B cell (primary cell): ENCODE results near the gene KLHL25. TPM values are rescaled to one million over a fixed set of nuclear protein-coding genes. Genes with fewer than 3 reads are reported as not detected.

Experiments used
- ATAC-seq: fragments of 200-7000 bp; cut with Tn5 transposase; one replicate; pipeline ENCODE4 v1.10.0; 2021; ENCODE audit warnings: low read depth, mild to moderate bottlenecking, moderate number of reproducible peaks, moderate library complexity
- CTCF ChIA-PET: fragments of 350-600 bp; sonication (Branson Sonifier 250); formaldehyde crosslinking; loops from one replicate; lab custom pipeline; 2021; ENCODE audit warnings: antibody characterized with exemption, inconsistent platforms; lab: Charles Lee
- POLR2A ChIA-PET: fragments of 350-600 bp; sonication (Branson Sonifier 250); formaldehyde crosslinking; loops from one replicate; lab custom pipeline; 2021; ENCODE audit warnings: antibody characterized with exemption; lab: Charles Lee
- DNase-seq: peaks from one replicate; pipeline ENCODE4 v3.0.0; 2013
- H2AFZ ChIP-seq: 2 replicates; pipeline ENCODE4 v1.6.1; 2012; ENCODE audit warnings: mild to moderate bottlenecking, low read depth, low read length; ENCODE audit not compliant: insufficient read depth, poor library complexity, severe bottlenecking
- H3K27ac ChIP-seq, 2 donors: 1 replicate in 1 of 2; 2 replicates in 1 of 2; pipeline ENCODE4 v1.5.1; 2012 to 2013; ENCODE audit warnings: low read length in 2 of 2, mild to moderate bottlenecking in 2 of 2, moderate library complexity in 1 of 2
- H3K27me3 ChIP-seq, 4 experiments: fragments of 200-600 bp in 1 of 4; sonication (generic) in 1 of 4; replicated peaks in 1 of 4; 1 replicate in 2 of 4; 2 replicates in 2 of 4; pipeline versions ENCODE4 v1.6.1 to v1.7.0; 2013 to 2016; ENCODE audit warnings: low read length in 3 of 4, mild to moderate bottlenecking in 2 of 4, mixed read lengths in 1 of 4, moderate library complexity in 1 of 4; ENCODE audit not compliant: insufficient read depth in 4 of 4, control insufficient read depth in 3 of 4; ENCODE audit errors: control extremely low read depth in 1 of 4
- H3K36me3 ChIP-seq, 2 experiments: replicated peaks in 1 of 2; 1 replicate in 1 of 2; 2 replicates in 1 of 2; pipeline versions ENCODE4 v1.6.1 to v1.7.1; 2013; ENCODE audit warnings: low read length in 1 of 2; ENCODE audit not compliant: insufficient read depth in 2 of 2, control insufficient read depth in 1 of 2; ENCODE audit errors: control extremely low read depth in 1 of 2, extremely low read depth in 1 of 2
- H3K4me1 ChIP-seq, 2 donors: fragments of 200-600 bp in 1 of 2; sonication (generic) in 1 of 2; 1 replicate in 1 of 2; 2 replicates in 1 of 2; pipeline versions ENCODE4 v1.5.1 to v1.6.1; 2013 to 2017; ENCODE audit warnings: low read length in 2 of 2; ENCODE audit not compliant: control insufficient read depth in 2 of 2, insufficient read depth in 2 of 2
- H3K4me2 ChIP-seq: replicated peaks from 2 replicates; pipeline ENCODE3; 2012; ENCODE audit warnings: mild to moderate bottlenecking, low read depth, low read length; ENCODE audit not compliant: poor library complexity, severe bottlenecking
- H3K4me3 ChIP-seq, 5 experiments: fragments of 200-600 bp in 1 of 5; sonication (generic) in 1 of 5; 1 replicate in 3 of 5; 2 replicates in 2 of 5; pipeline versions ENCODE4 v1.5.1 to v1.7.0; 2011 to 2016; ENCODE audit warnings: low read length in 4 of 5, mild to moderate bottlenecking in 4 of 5, low read depth in 2 of 5, control low read depth in 1 of 5, moderate library complexity in 1 of 5; ENCODE audit not compliant: insufficient read depth in 1 of 5; ENCODE audit errors: control extremely low read depth in 1 of 5, extremely low read depth in 1 of 5
- H3K79me2 ChIP-seq: fragments of 200-600 bp; sonication (generic); one replicate; pipeline ENCODE4 v1.6.0; 2016; ENCODE audit warnings: low read length; ENCODE audit not compliant: control insufficient read depth, insufficient read depth
- H3K9ac ChIP-seq: fragments of 200-600 bp; sonication (generic); 2 replicates; pipeline ENCODE4 v1.6.1; 2017; ENCODE audit warnings: mild to moderate bottlenecking, low read length, moderate library complexity
- H3K9me3 ChIP-seq, 3 donors: one replicate each; pipeline versions ENCODE4 v1.6.1 to v1.7.1; 2013; ENCODE audit warnings: low read length in 2 of 3; ENCODE audit not compliant: control insufficient read depth in 2 of 3, insufficient read depth in 1 of 3; ENCODE audit errors: control extremely low read depth in 1 of 3
- H4K20me1 ChIP-seq: 2 replicates; pipeline ENCODE4 v1.6.0; 2012; ENCODE audit warnings: mild to moderate bottlenecking, low read length; ENCODE audit not compliant: insufficient read depth, control insufficient read depth, poor library complexity, severe bottlenecking
- H3K27ac Mint-ChIP-seq: one replicate; pipeline ENCODE4 v1.8.0; 2021; ENCODE audit warnings: mixed read lengths
- H3K27me3 Mint-ChIP-seq: one replicate; pipeline ENCODE4 v1.8.0; 2021; ENCODE audit warnings: mixed read lengths
- H3K4me1 Mint-ChIP-seq: one replicate; pipeline ENCODE4 v1.8.0; 2021; ENCODE audit warnings: mixed read lengths
- H3K4me3 Mint-ChIP-seq: one replicate; pipeline ENCODE4 v1.8.0; 2021; ENCODE audit warnings: mixed read lengths
- H3K9me3 Mint-ChIP-seq: one replicate; pipeline ENCODE4 v1.8.0; 2022; ENCODE audit warnings: mixed read lengths; ENCODE audit not compliant: insufficient read depth
- EZH2 ChIP-seq: IDR thresholded peaks from 2 replicates; pipeline ENCODE4 v1.6.1; 2012; ENCODE audit warnings: borderline replicate concordance, low read depth, mild to moderate bottlenecking, moderate library complexity, low read length; ENCODE audit not compliant: insufficient read depth, poor library complexity, severe bottlenecking
- WGBS: methylation state at CpG from one replicate; pipeline ENCODE4 v1.1.5; 2013; ENCODE audit warnings: missing lambda C conversion rate; ENCODE audit not compliant: insufficient coverage; 5-methylcytosine and 5-hydroxymethylcytosine counted together
- intact Hi-C: fragments of 100-400 bp; cut with micrococcal nuclease; formaldehyde crosslinking; loops from one replicate; pipeline ENCODE4 v1.10.0; 2022
- polyA plus RNA-seq: library from polyadenylated mRNA; depleted of rRNA; stranded (reverse); fragments of >200 nt; gene quantifications from 2 replicates; pipeline ENCODE4 v1.2.3, GENCODE V29; 2012
- total RNA-seq, 2 donors: library from RNA; stranded (reverse); fragments of 120-200 nt in 1 of 2; gene quantifications; 1 replicate in 1 of 2; 2 replicates in 1 of 2; pipeline versions ENCODE4 v1.2.3 to v1.2.4, GENCODE V29; 2013 to 2022
- TF ChIP-seq, protein P1 (sequence below): fragments of 200-600 bp; IDR thresholded peaks from one replicate; pipeline ENCODE4 v1.8.0; 2022; ENCODE audit warnings: antibody characterized with exemption, mild to moderate bottlenecking

Gene KLHL25
- total and polyA plus RNA-seq, 2 donors (not counting 1 experiment from before 2014, with no cell fraction given) = 1.1 to 3.3 TPM

DNA sequence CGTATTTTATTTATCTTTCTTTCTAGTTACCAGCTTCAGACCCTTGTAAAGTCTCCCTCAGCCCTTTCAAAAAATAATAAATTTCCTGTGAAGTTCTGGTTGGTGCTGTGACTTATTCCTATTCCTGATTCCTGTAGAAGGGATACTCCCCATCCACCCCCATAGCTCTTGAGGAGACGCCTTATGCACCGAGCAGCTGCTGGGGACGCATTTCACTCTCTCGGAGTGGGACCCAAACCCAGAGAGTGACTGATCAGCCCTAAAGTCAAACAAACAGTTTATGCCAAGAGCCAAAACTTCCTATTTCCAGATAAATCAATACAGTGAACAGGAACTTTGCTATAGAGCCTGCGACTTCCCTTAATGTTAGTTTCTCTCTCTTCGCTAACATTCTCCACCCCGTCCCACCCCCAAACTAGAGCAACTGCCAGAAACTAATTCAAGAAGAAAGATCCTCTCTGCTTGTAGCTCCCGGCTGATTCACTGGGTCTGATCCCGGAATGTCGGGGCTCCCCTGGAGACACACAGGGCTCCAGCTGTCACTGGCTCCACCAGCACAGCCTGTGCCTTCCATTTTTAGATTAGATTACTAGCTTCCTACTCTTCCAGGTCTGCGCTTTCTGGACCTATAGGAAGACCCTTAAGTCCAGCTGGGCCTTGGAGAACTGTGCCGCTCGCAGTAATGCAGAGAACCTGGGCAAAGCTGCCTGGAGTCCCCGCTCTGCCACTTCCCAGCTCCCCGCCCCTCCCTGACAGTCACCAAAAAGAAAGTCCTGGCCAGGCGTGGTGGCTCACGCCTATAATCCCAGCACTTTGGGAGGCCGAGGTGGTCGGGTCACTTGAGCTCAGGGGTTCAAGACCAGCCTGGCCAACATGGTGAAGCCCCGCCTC, 45.2 kb downstream of the KLHL25 start:
- Histone ChIP-seq H2AFZ (no peak overlapping the region), H3K9ac (no peak overlapping the region), H3K27ac (no peak overlapping the region), H3K4me2 (no peak overlapping the region), H3K4me1 (no peaks in the 10 kb centered on the region), H3K36me3 (peaks cover 0 to 47% of the 10 kb centered on the region in 2 experiments), H3K9me3 (no peaks in the 10 kb centered on the region), H3K4me3 (no peak overlapping the region), H4K20me1 (peaks cover 31% of the 10 kb centered on the region), H3K79me2 (no peaks in the 10 kb centered on the region), H3K27me3 (no peaks in the 10 kb centered on the region)
- TF ChIP-seq EZH2 = no peak
- TF ChIP-seq, protein P1, sequence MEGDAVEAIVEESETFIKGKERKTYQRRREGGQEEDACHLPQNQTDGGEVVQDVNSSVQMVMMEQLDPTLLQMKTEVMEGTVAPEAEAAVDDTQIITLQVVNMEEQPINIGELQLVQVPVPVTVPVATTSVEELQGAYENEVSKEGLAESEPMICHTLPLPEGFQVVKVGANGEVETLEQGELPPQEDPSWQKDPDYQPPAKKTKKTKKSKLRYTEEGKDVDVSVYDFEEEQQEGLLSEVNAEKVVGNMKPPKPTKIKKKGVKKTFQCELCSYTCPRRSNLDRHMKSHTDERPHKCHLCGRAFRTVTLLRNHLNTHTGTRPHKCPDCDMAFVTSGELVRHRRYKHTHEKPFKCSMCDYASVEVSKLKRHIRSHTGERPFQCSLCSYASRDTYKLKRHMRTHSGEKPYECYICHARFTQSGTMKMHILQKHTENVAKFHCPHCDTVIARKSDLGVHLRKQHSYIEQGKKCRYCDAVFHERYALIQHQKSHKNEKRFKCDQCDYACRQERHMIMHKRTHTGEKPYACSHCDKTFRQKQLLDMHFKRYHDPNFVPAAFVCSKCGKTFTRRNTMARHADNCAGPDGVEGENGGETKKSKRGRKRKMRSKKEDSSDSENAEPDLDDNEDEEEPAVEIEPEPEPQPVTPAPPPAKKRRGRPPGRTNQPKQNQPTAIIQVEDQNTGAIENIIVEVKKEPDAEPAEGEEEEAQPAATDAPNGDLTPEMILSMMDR = no peak
- CTCF ChIA-PET = interaction anchor here (1.5 kb wide), 1 partner anchor 11 kb away, joined by 4 read pairs; no protein-coding TSS in a partner anchor
- no peak for DNase-seq
- no peak for ATAC-seq
- POLR2A ChIA-PET = no interaction called here
- Mint-ChIP-seq H3K9me3 (no peaks in the 10 kb centered on the region), H3K27me3 (no peaks in the 10 kb centered on the region), H3K27ac (no peak overlapping the region), H3K4me3 (no peak overlapping the region), H3K4me1 (peaks cover 2% of the 10 kb centered on the region)
- 96% methylated on average over 18 of the region's 21 CpGs for WGBS
- intact Hi-C loops = no loop called here

DNA sequence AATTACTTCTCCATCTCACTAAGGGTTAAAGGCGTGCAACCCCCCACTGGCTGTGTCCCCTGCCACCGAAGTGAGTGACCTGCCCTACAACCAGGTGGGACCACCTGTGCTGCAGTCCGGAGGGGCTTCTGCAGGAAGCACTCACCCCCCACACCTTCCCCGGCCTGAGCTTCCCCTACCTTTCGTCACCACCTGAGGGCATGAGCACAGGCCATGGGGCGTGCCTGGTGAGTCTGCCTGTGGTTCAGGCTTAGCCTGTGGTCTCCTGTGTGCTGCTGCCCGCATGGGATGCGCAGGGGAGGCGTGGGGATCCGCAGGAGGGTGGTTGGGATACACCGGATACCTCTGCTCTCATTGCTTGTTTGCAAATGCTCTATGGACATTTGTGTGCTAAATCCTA, 46.0 kb downstream of the KLHL25 start:
- Histone ChIP-seq H3K9me3 (no peaks in the 10 kb centered on the region), H3K4me3 (no peak overlapping the region), H3K4me1 (no peaks in the 10 kb centered on the region), H4K20me1 (peaks cover 35% of the 10 kb centered on the region), H3K27me3 (no peaks in the 10 kb centered on the region), H3K9ac (no peak overlapping the region), H3K79me2 (no peaks in the 10 kb centered on the region), H3K36me3 (peaks cover 0 to 55% of the 10 kb centered on the region in 2 experiments), H2AFZ (no peak overlapping the region), H3K4me2 (no peak overlapping the region), H3K27ac (no peak overlapping the region)
- Mint-ChIP-seq H3K4me3 (no peak overlapping the region), H3K27me3 (no peaks in the 10 kb centered on the region), H3K27ac (no peak overlapping the region), H3K9me3 (no peaks in the 10 kb centered on the region), H3K4me1 (no peaks in the 10 kb centered on the region)
- no peak for ATAC-seq
- intact Hi-C loops = no loop called here
- POLR2A ChIA-PET = no interaction called here
- CTCF ChIA-PET = interaction anchor here (1.5 kb wide), 1 partner anchor 11 kb away, joined by 4 read pairs; no protein-coding TSS in a partner anchor
- WGBS = 94% methylated on average over 10 of the region's 11 CpGs
- DNase-seq = no peak
- TF ChIP-seq EZH2 = no peak
- TF ChIP-seq, protein P1 = no peak
